ENCODE measurements around the gene SLC38A10.
A peak's percentile ranks its signal among the peaks of the same experiment; 100 is the strongest.

SLC38A10 gene

GRCh38 chr17:81254955-81255717, 40.0 kb downstream of the SLC38A10 start:
- Histone ChIP-seq H2BK5ac (ENCODE audit: low read depth, low read length, poor library complexity, severe bottlenecking) (no peak overlapping the region), H3K4me1 (ENCODE audit: control insufficient read depth, insufficient read depth, low read depth, low read length) (peaks cover 26% of the 10 kb centered on the region), H3K36me3 (ENCODE audit: control insufficient read depth in 1 of 2, insufficient read depth in 2 of 2, low read depth in 1 of 2, low read length in 2 of 2) (peaks cover 34 to 74% of the 10 kb centered on the region in 2 experiments), H3K27ac (ENCODE audit: low read length, poor library complexity, severe bottlenecking) (peak overlapping the region; percentile 10), H3K4me3 (ENCODE audit: insufficient read depth in 1 of 2, low read depth in 1 of 2, low read length in 2 of 2) (peak overlapping the region in 1 of 2 experiments; percentile 58), H3K18ac (ENCODE audit: low read depth in 1 of 2, low read length in 2 of 2) (no peak overlapping the region), H3K4me2 (ENCODE audit: low read length, poor library complexity, severe bottlenecking) (peak overlapping the region; percentile 40), H3K79me1 (replicated peaks; ENCODE audit: low read length, poor library complexity, severe bottlenecking) (peaks cover 24% of the 10 kb centered on the region), H2AFZ (ENCODE audit: low read depth, low read length) (no peak overlapping the region), H3K27me3 (ENCODE audit: control insufficient read depth in 1 of 2, insufficient read depth in 1 of 2, low read length in 2 of 2) (no peaks in the 10 kb centered on the region), H3K9ac (ENCODE audit: low read length) (peak overlapping the region; percentile 0), H2BK15ac (ENCODE audit: low read depth, poor library complexity, severe bottlenecking) (no peak overlapping the region), H2AK5ac (ENCODE audit: low read length, severe bottlenecking) (no peak overlapping the region), H4K8ac (ENCODE audit: low read length) (peak overlapping the region; percentile 19), H4K91ac (ENCODE audit: low read length) (no peak overlapping the region), H3K9me3 (ENCODE audit: control insufficient read depth, low read length) (no peaks in the 10 kb centered on the region), H2BK120ac (ENCODE audit: low read depth, low read length) (no peak overlapping the region), H3K14ac (ENCODE audit: low read length in 2 of 2) (no peak overlapping the region), H3K4ac (ENCODE audit: low read depth in 1 of 2, low read length in 2 of 2) (no peak overlapping the region), H2BK12ac (ENCODE audit: low read length in 2 of 2) (no peak overlapping the region), H3K23ac (ENCODE audit: low read length in 2 of 2) (no peak overlapping the region)
- 63% methylated on average over 35 of the region's 35 CpGs for WGBS
- DNase-seq = peak; percentile 74

- no peak overlapping the region for H4K8ac ChIP-seq (ENCODE audit: low read length)
- no peak overlapping the region for H3K14ac ChIP-seq (ENCODE audit: low read length in 2 of 2)
- H3K4ac ChIP-seq (ENCODE audit: low read depth in 1 of 2, low read length in 2 of 2) = no peak overlapping the region
- H2BK12ac ChIP-seq (ENCODE audit: low read length in 2 of 2) = peak overlapping the region in 1 of 2 experiments; percentile 7
- H3K36me3 ChIP-seq (ENCODE audit: control insufficient read depth in 1 of 2, insufficient read depth in 2 of 2, low read depth in 1 of 2, low read length in 2 of 2) = peaks cover 27 to 70% of the 10 kb centered on the region in 2 experiments
- H3K23ac ChIP-seq (ENCODE audit: low read length in 2 of 2) = no peak overlapping the region
- H3K4me3 ChIP-seq (ENCODE audit: insufficient read depth in 1 of 2, low read depth in 1 of 2, low read length in 2 of 2) = no peak overlapping the region
- no peaks in the 10 kb centered on the region for H3K27me3 ChIP-seq (ENCODE audit: control insufficient read depth in 1 of 2, insufficient read depth in 1 of 2, low read length in 2 of 2)
- peak; percentile 42 for DNase-seq
- H3K4me1 ChIP-seq (ENCODE audit: control insufficient read depth, insufficient read depth, low read depth, low read length) = peaks cover 26% of the 10 kb centered on the region
- no peak overlapping the region for H2AFZ ChIP-seq (ENCODE audit: low read depth, low read length)
- no peak overlapping the region for H3K4me2 ChIP-seq (ENCODE audit: low read length, poor library complexity, severe bottlenecking)
- H3K18ac ChIP-seq (ENCODE audit: low read depth in 1 of 2, low read length in 2 of 2) = no peak overlapping the region
- peaks cover 24% of the 10 kb centered on the region for H3K79me1 ChIP-seq (replicated peaks; ENCODE audit: low read length, poor library complexity, severe bottlenecking)
- H4K91ac ChIP-seq (ENCODE audit: low read length) = no peak overlapping the region
- H3K27ac ChIP-seq (ENCODE audit: low read length, poor library complexity, severe bottlenecking) = no peak overlapping the region
- no peak overlapping the region for H2BK120ac ChIP-seq (ENCODE audit: low read depth, low read length)
- no peak overlapping the region for H3K9ac ChIP-seq (ENCODE audit: low read length)
- no peaks in the 10 kb centered on the region for H3K9me3 ChIP-seq (ENCODE audit: control insufficient read depth, low read length)
- H2BK5ac ChIP-seq (ENCODE audit: low read depth, low read length, poor library complexity, severe bottlenecking) = no peak overlapping the region
- H2AK5ac ChIP-seq (ENCODE audit: low read length, severe bottlenecking) = no peak overlapping the region
- H2BK15ac ChIP-seq (ENCODE audit: low read depth, poor library complexity, severe bottlenecking) = no peak overlapping the region
- 67% methylated on average over 19 of the region's 19 CpGs for WGBS
Observed at GRCh38 chr17:81253358-81254131, 41.6 kb downstream of the SLC38A10 start.

GRCh38 chr17:81252987-81253329, 42.1 kb downstream of the SLC38A10 start:
- Histone ChIP-seq H3K4me3 (ENCODE audit: insufficient read depth in 1 of 2, low read depth in 1 of 2, low read length in 2 of 2) (no peak overlapping the region), H2AK5ac (ENCODE audit: low read length, severe bottlenecking) (no peak overlapping the region), H3K79me1 (replicated peaks; ENCODE audit: low read length, poor library complexity, severe bottlenecking) (peaks cover 23% of the 10 kb centered on the region), H3K4me2 (ENCODE audit: low read length, poor library complexity, severe bottlenecking) (no peak overlapping the region), H3K23ac (ENCODE audit: low read length in 2 of 2) (no peak overlapping the region), H4K8ac (ENCODE audit: low read length) (no peak overlapping the region), H4K91ac (ENCODE audit: low read length) (no peak overlapping the region), H2BK120ac (ENCODE audit: low read depth, low read length) (no peak overlapping the region), H3K27ac (ENCODE audit: low read length, poor library complexity, severe bottlenecking) (no peak overlapping the region), H3K9ac (ENCODE audit: low read length) (no peak overlapping the region), H3K9me3 (ENCODE audit: control insufficient read depth, low read length) (no peaks in the 10 kb centered on the region), H2AFZ (ENCODE audit: low read depth, low read length) (no peak overlapping the region), H3K4ac (ENCODE audit: low read depth in 1 of 2, low read length in 2 of 2) (no peak overlapping the region), H3K27me3 (ENCODE audit: control insufficient read depth in 1 of 2, insufficient read depth in 1 of 2, low read length in 2 of 2) (no peaks in the 10 kb centered on the region), H2BK5ac (ENCODE audit: low read depth, low read length, poor library complexity, severe bottlenecking) (no peak overlapping the region), H3K14ac (ENCODE audit: low read length in 2 of 2) (no peak overlapping the region), H3K18ac (ENCODE audit: low read depth in 1 of 2, low read length in 2 of 2) (no peak overlapping the region), H2BK15ac (ENCODE audit: low read depth, poor library complexity, severe bottlenecking) (no peak overlapping the region), H2BK12ac (ENCODE audit: low read length in 2 of 2) (no peak overlapping the region), H3K36me3 (ENCODE audit: control insufficient read depth in 1 of 2, insufficient read depth in 2 of 2, low read depth in 1 of 2, low read length in 2 of 2) (peaks cover 22 to 70% of the 10 kb centered on the region in 2 experiments), H3K4me1 (ENCODE audit: control insufficient read depth, insufficient read depth, low read depth, low read length) (peaks cover 26% of the 10 kb centered on the region)
- no peak for DNase-seq
- 88% methylated on average over 15 of the region's 15 CpGs for whole genome bisulfite sequencing

- Histone ChIP-seq H2BK5ac (ENCODE audit: low read depth, low read length, poor library complexity, severe bottlenecking) (no peak overlapping the region), H3K4ac (ENCODE audit: low read depth in 1 of 2, low read length in 2 of 2) (no peak overlapping the region), H3K36me3 (ENCODE audit: control insufficient read depth in 1 of 2, insufficient read depth in 2 of 2, low read depth in 1 of 2, low read length in 2 of 2) (peaks cover 20 to 64% of the 10 kb centered on the region in 2 experiments), H2BK15ac (ENCODE audit: low read depth, poor library complexity, severe bottlenecking) (no peak overlapping the region), H2BK12ac (ENCODE audit: low read length in 2 of 2) (no peak overlapping the region), H3K4me2 (ENCODE audit: low read length, poor library complexity, severe bottlenecking) (no peak overlapping the region), H3K9me3 (ENCODE audit: control insufficient read depth, low read length) (no peaks in the 10 kb centered on the region), H2AFZ (ENCODE audit: low read depth, low read length) (no peak overlapping the region), H2BK120ac (ENCODE audit: low read depth, low read length) (no peak overlapping the region), H3K4me3 (ENCODE audit: insufficient read depth in 1 of 2, low read depth in 1 of 2, low read length in 2 of 2) (no peak overlapping the region), H3K18ac (ENCODE audit: low read depth in 1 of 2, low read length in 2 of 2) (no peak overlapping the region), H4K91ac (ENCODE audit: low read length) (no peak overlapping the region), H3K4me1 (ENCODE audit: control insufficient read depth, insufficient read depth, low read depth, low read length) (peaks cover 26% of the 10 kb centered on the region), H3K27me3 (ENCODE audit: control insufficient read depth in 1 of 2, insufficient read depth in 1 of 2, low read length in 2 of 2) (no peaks in the 10 kb centered on the region), H2AK5ac (ENCODE audit: low read length, severe bottlenecking) (no peak overlapping the region), H4K8ac (ENCODE audit: low read length) (no peak overlapping the region), H3K14ac (ENCODE audit: low read length in 2 of 2) (no peak overlapping the region), H3K9ac (ENCODE audit: low read length) (no peak overlapping the region), H3K79me1 (replicated peaks; ENCODE audit: low read length, poor library complexity, severe bottlenecking) (peaks cover 21% of the 10 kb centered on the region), H3K23ac (ENCODE audit: low read length in 2 of 2) (no peak overlapping the region), H3K27ac (ENCODE audit: low read length, poor library complexity, severe bottlenecking) (no peak overlapping the region)
- DNase-seq = no peak
- 94% methylated on average over 15 of the region's 15 CpGs for WGBS
Observed at GRCh38 chr17:81252326-81252986, 42.7 kb downstream of the SLC38A10 start.
